MM.1S (cell line): Measurements from ENCODE around the gene CDON.

ENCODE experiments used
- EZH2 ChIP-seq: fragments of 300-600 bp; sonication (generic); optimal IDR thresholded peaks from 2 replicates; pipeline ENCODE3; 2017; ENCODE audit warnings: low read depth, mild to moderate bottlenecking, antibody characterized with exemption, low read length, mixed read lengths
- TF ChIP-seq, protein P1 (sequence below): fragments of 300-600 bp; sonication (generic); IDR thresholded peaks from 2 replicates; pipeline ENCODE4 v1.5.1; 2016; ENCODE audit warnings: antibody characterized with exemption, low read length, mixed read lengths

DNA sequence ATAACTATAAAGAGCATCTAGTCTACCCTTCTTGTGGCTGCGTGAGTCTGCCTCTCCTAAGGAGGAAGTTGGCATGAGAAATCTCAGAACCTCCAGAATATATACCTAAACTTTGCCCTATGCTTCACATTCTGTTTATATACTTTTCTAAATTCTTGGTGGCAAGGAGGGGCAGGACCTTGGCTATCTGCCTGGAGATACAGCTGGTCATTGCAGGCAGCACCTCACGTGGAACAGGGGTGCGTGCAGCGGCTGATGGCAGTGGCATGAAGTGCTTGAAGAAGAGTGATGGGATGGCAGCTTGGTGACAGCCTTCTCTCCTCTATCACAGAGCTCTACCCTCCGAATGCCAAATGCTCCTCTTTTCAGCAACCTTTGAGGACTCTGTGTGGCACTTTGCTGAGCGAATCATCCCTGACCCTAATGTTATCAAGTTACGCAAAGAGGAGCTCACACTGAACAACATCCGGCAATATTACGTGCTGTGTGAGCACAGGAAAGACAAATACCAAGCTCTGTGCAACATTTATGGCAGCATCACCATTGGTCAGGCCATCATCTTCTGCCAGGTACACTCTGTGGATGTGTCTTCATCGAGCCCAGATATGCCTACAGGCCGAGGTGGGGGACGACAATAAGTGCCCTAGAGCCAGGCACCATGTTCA is 145.9 kb downstream of the CDON start:
- TF ChIP-seq, protein P1, sequence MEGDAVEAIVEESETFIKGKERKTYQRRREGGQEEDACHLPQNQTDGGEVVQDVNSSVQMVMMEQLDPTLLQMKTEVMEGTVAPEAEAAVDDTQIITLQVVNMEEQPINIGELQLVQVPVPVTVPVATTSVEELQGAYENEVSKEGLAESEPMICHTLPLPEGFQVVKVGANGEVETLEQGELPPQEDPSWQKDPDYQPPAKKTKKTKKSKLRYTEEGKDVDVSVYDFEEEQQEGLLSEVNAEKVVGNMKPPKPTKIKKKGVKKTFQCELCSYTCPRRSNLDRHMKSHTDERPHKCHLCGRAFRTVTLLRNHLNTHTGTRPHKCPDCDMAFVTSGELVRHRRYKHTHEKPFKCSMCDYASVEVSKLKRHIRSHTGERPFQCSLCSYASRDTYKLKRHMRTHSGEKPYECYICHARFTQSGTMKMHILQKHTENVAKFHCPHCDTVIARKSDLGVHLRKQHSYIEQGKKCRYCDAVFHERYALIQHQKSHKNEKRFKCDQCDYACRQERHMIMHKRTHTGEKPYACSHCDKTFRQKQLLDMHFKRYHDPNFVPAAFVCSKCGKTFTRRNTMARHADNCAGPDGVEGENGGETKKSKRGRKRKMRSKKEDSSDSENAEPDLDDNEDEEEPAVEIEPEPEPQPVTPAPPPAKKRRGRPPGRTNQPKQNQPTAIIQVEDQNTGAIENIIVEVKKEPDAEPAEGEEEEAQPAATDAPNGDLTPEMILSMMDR = no peak
- TF ChIP-seq EZH2 = no peak
